DND-41 (cell line): ENCODE data around the gene FBXO11.

Experiments used
- ATAC-seq: fragments of 200-7000 bp; cut with Tn5 transposase; 3 replicates; pipeline ENCODE4 v1.9.1; 2021; ENCODE audit warnings: low read depth; ENCODE audit not compliant: insufficient read depth
- DNase-seq: peaks from one replicate; pipeline ENCODE4 v3.0.0-alpha.2; 2020
- H2AFZ ChIP-seq: 2 replicates; pipeline ENCODE4 v1.6.0; 2012; ENCODE audit warnings: low read depth, low read length
- H3K27ac ChIP-seq: 2 replicates; pipeline ENCODE4 v1.5.1; 2012; ENCODE audit warnings: low read length, inconsistent platforms
- H3K27me3 ChIP-seq: fragments of 200-600 bp; sonication (generic); 2 replicates; pipeline ENCODE4 v1.6.0; 2012; ENCODE audit warnings: low read length, mild to moderate bottlenecking, inconsistent platforms; ENCODE audit not compliant: insufficient read depth, poor library complexity
- H3K36me3 ChIP-seq: 2 replicates; pipeline ENCODE4 v1.5.1; 2012; ENCODE audit warnings: low read length, inconsistent platforms; ENCODE audit not compliant: insufficient read depth
- H3K4me1 ChIP-seq: 2 replicates; pipeline ENCODE4 v1.5.1; 2012; ENCODE audit warnings: mild to moderate bottlenecking, low read length; ENCODE audit not compliant: insufficient read depth
- H3K4me2 ChIP-seq: 2 replicates; pipeline ENCODE4 v1.6.0; 2012; ENCODE audit warnings: mild to moderate bottlenecking, moderate library complexity, low read length, inconsistent platforms; ENCODE audit not compliant: insufficient read depth
- H3K4me3 ChIP-seq, 2 experiments: fragments of 200-600 bp in 1 of 2; shearing (Covaris generic) in 1 of 2; 2 replicates each; pipeline ENCODE4 v1.5.1; 2012 to 2016; ENCODE audit warnings: inconsistent platforms in 2 of 2, low read length in 2 of 2, mild to moderate bottlenecking in 2 of 2, low read depth in 1 of 2, moderate library complexity in 1 of 2
- H3K79me2 ChIP-seq: 2 replicates; pipeline ENCODE4 v1.6.0; 2012; ENCODE audit warnings: low read length, inconsistent platforms; ENCODE audit not compliant: insufficient read depth
- H3K9ac ChIP-seq: 2 replicates; pipeline ENCODE4 v1.6.0; 2012; ENCODE audit warnings: low read depth, mild to moderate bottlenecking, inconsistent platforms, low read length, moderate library complexity
- H3K9me3 ChIP-seq: 2 replicates; pipeline ENCODE4 v1.5.1; 2012; ENCODE audit warnings: low read length, moderate library complexity, mild to moderate bottlenecking, inconsistent platforms; ENCODE audit not compliant: insufficient read depth, severe bottlenecking
- H4K20me1 ChIP-seq: 2 replicates; pipeline ENCODE4 v1.6.0; 2012; ENCODE audit warnings: low read length; ENCODE audit not compliant: insufficient read depth
- CTCF ChIP-seq: IDR thresholded peaks from 2 replicates; pipeline ENCODE4 v1.5.1; 2012; ENCODE audit warnings: borderline replicate concordance, low read length, moderate library complexity, mild to moderate bottlenecking; ENCODE audit not compliant: poor library complexity, severe bottlenecking; ENCODE audit errors: extremely low read depth
- EZH2 ChIP-seq: IDR thresholded peaks from 3 replicates; pipeline ENCODE4 v1.6.1; 2012; ENCODE audit warnings: borderline replicate concordance, low read depth, mild to moderate bottlenecking, moderate library complexity, low read length, inconsistent platforms; ENCODE audit not compliant: severe bottlenecking

The FBXO11 gene

GRCh38 chr2:47888581-47889280 is 17.6 kb downstream of the FBXO11 start:
- DNase-seq (no peak), ATAC-seq (peak; percentile 89)
- no peak overlapping the region for H3K27ac ChIP-seq
- H3K9me3 ChIP-seq = no peaks in the 10 kb centered on the region
- no peak overlapping the region for H3K9ac ChIP-seq
- H2AFZ ChIP-seq = no peak overlapping the region
- H3K4me2 ChIP-seq = no peak overlapping the region
- peaks cover 78% of the 10 kb centered on the region for H4K20me1 ChIP-seq
- TF ChIP-seq CTCF (no peak), EZH2 (no peak)
- H3K36me3 ChIP-seq = 0 out of 2 replicates have a peak, but pooled peaks cover 8% of the 10 kb centered on the region
- H3K79me2 ChIP-seq = peaks cover 99% of the 10 kb centered on the region
- H3K4me1 ChIP-seq = no peaks in the 10 kb centered on the region
- H3K27me3 ChIP-seq = no peaks in the 10 kb centered on the region
- no peak overlapping the region for H3K4me3 ChIP-seq

GRCh38 chr2:47876912-47877311 is 29.4 kb downstream of the FBXO11 start:
- H2AFZ ChIP-seq = no peak overlapping the region

GRCh38 chr2:47872941-47873340 is 33.4 kb downstream of the FBXO11 start:
- Histone ChIP-seq H3K27me3 (no peaks in the 10 kb centered on the region), H3K4me3 (no peak overlapping the region), H3K79me2 (peaks cover 100% of the 10 kb centered on the region), H3K27ac (no peak overlapping the region), H3K4me1 (no peaks in the 10 kb centered on the region), H3K4me2 (no peak overlapping the region), H4K20me1 (peaks cover 65% of the 10 kb centered on the region), H3K9me3 (no peaks in the 10 kb centered on the region), H2AFZ (no peak overlapping the region), H3K36me3 (peaks cover 29% of the 10 kb centered on the region), H3K9ac (no peak overlapping the region)
- TF ChIP-seq EZH2 (no peak), CTCF (no peak)
- no peak for DNase-seq
- ATAC-seq = no peak

More at GRCh38 chr2:47876912-47877311, 29.4 kb downstream of the FBXO11 start:
- H3K79me2 ChIP-seq = peaks cover 100% of the 10 kb centered on the region
- H3K27me3 ChIP-seq = no peaks in the 10 kb centered on the region
- H3K27ac ChIP-seq = no peak overlapping the region
- H3K36me3 ChIP-seq = peaks cover 12% of the 10 kb centered on the region
- peaks cover 57% of the 10 kb centered on the region for H4K20me1 ChIP-seq
- H3K9me3 ChIP-seq = no peaks in the 10 kb centered on the region
- ATAC-seq (no peak), DNase-seq (no peak)
- no peak for TF ChIP-seq CTCF
- no peak for TF ChIP-seq EZH2
- H3K4me3 ChIP-seq = no peak overlapping the region
- H3K4me1 ChIP-seq = no peaks in the 10 kb centered on the region
- no peak overlapping the region for H3K4me2 ChIP-seq
- no peak overlapping the region for H3K9ac ChIP-seq
